GM19455 (cell line): ENCODE results near the gene GDF2.

Source experiments
- ATAC-seq: cut with Tn5 transposase; IDR thresholded peaks from one replicate; pipeline ENCODE4 v1.9.1; 2021; ENCODE audit not compliant: unreplicated experiment

GDF2 gene

DNA sequence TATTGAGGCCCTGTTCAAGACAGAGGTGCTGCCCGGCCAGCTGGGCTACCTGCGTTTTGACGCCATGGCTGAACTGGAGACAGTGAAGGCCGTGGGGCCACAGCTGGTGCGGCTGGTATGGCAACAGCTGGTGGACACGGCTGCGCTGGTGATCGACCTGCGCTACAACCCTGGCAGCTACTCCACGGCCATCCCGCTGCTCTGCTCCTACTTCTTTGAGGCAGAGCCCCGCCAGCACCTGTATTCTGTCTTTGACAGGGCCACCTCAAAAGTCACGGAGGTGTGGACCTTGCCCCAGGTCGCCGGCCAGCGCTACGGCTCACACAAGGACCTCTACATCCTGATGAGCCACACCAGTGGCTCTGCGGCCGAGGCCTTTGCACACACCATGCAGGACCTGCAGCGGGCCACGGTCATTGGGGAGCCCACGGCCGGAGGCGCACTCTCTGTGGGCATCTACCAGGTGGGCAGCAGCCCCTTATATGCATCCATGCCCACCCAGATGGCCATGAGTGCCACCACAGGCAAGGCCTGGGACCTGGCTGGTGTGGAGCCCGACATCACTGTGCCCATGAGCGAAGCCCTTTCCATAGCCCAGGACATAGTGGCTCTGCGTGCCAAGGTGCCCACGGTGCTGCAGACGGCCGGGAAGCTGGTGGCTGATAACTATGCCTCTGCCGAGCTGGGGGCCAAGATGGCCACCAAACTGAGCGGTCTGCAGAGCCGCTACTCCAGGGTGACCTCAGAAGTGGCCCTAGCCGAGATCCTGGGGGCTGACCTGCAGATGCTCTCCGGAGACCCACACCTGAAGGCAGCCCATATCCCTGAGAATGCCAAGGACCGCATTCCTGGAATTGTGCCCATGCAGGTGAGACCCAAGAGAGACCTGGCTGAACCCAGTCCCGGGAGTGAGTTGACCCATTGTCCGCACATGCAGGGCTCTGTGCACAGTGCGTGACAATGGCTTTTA is 28.7 kb downstream of the GDF2 start:
- no peak for ATAC-seq

DNA sequence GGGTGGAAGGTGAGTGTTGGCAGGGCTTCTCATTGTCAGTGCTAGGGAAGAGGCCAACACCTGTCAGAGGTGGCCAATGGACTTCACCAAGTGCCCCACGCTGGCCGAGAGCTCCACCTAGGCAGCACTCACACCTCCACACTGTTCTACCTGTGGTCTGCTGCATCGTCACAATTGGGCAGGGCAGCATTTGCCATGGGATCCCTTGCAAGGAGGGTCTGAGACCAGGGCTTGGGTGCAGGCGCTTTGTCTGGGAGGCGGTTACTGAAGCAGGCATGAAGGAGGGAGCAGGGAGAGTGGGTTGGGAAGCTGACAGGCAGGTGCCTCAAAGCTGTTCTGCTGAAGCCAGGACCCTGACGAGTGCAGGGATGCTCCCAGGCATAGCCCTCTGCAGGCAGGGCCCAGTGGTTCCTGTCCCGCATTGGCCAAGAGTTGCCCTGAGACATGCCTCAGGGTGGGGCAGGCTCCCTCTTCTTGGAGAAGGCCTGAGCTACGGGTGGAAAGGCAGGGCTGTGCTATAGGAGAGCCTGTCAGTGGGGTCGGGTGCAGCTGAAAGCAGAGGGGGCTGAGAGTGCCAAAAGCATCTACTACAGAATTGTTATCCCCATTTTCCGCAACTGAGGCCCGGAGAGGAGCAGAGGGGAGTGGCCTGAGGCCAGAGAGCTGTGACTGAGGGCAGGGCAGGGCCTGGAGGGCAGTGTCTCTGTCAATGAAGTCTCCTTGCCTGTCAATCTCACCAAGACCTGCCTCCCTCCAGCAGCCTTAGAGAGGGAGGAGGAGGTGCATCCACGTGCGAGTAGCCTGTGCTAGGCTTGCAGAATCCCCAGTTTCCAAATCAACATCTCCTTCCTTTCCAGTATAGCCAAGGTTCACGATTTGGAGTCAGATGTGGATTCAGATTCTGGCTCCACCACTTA is 29.9 kb downstream of the GDF2 start:
- ATAC-seq = no peak

DNA sequence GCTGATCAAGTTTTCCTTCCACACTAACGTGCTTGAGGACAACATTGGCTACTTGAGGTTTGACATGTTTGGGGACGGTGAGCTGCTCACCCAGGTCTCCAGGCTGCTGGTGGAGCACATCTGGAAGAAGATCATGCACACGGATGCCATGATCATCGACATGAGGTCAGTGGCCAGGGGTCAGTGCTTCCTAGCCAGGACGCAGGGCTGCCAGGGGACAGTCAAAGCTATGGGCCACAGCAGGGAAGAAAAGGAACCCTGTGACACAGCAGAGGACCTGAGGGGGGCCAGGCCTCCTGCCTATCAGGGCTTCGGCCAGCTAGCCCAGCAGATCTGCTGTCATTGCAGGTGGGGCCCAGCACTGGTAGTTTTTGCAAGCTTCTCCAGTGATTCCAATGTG is 31.1 kb downstream of the GDF2 start:
- no peak for ATAC-seq

DNA sequence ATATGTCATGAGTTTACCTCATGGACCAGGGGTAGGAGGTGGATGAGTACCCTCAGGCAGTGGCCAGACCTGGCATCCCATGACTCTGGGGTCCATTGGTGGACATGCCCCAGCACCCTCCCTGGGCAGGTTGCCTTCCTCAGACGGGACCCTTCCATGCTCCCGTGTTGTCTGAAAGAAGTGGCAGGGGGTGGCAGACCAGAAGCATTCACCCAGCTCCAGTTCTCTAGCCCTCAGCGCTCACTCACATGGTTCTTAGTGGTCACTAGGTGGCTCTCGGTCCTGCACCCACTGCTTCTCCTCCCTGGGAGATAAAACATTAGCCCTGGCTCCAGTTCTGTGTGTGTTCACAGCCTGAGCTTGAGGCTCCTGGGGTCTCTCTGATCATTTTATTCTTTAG is 31.9 kb downstream of the GDF2 start:
- ATAC-seq = no peak

DNA sequence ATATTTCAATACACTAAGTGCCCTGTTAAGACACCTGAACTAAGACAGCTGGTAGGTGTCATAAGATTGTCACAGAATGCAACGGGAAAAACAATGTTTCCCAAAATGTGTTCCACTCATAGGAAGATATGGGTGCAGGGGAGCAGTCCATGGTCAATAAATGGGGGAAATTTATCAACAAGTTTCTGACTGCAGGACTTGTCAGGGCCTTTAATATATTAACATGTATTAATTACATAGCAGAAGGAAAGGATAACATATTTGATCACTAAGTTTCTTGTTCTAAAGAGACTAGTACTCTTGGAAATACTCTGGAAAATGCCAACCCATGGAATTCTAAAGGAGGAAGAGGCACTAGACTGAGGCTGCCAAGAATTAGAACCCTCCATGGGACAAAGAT is 32.6 kb downstream of the GDF2 start:
- ATAC-seq = no peak

DNA sequence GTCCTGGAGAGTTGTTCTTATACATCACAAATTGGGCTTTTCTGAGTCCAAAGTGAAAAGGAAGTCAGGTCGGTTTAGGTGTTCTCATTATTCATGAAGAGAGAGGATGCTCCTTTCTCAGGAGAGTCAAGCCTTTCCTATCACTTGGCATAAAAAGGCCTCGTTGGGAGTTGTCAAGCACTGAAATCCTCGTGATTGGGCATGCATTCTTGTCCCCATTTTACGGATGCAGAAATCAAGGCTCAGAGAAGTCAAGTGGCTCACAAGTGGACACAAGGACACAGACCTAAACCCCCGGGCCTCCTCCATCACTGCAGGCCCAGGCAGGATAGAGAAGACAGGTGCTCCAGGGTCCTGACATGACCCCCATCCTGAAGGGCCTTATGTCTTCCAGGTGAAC is 34.5 kb downstream of the GDF2 start:
- ATAC-seq = no peak

DNA sequence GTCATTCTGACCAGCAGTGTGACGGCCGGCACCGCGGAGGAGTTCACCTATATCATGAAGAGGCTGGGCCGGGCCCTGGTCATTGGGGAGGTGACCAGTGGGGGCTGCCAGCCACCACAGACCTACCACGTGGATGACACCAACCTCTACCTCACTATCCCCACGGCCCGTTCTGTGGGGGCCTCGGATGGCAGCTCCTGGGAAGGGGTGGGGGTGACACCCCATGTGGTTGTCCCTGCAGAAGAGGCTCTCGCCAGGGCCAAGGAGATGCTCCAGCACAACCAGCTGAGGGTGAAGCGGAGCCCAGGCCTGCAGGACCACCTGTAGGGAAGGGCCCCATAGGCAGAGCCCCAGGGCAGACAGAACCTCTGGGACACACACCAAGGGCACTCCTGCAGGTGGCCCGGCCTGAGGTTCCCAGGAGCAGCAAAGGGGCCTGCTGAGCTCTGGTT is 34.9 kb downstream of the GDF2 start:
- ATAC-seq = no peak

DNA sequence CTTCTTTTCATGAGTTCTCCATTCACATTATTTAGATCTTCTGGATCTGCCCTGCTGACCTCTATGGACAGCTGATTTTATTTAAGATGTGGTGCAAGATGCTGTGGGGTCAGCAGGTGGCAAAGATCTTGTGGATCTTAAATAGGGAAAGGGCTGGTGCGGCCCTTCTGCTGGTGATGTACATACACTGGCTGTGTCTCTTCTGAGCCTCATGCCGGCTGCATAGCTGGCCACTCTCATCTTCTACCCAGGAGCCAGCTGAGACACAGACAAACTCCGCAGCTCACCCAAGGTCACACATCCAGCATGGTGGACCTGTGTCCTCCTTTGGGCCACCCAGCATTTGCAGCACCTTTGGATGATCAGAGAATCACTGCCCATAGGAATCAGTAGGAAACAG is 35.7 kb downstream of the GDF2 start:
- no peak for ATAC-seq

DNA sequence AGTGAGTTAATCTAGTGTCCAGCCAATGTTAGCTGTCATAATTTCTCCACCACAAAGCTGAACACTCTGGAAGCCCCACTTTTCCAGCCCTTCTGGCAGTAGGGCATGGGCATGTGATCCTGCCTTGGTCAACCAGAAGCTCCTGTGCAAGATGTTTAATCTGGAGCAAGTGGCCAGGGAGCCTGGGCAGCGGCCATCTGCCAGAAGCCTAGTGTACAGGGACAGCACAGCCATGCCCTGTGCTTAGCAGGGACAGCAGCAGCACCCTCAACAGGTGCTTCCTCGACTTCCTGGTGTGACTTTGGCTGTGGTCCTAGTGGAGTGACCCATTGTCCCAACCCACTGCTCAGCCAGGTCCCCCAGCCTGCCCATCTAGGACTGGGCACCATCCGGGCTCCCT is 36.2 kb downstream of the GDF2 start:
- no peak for ATAC-seq

DNA sequence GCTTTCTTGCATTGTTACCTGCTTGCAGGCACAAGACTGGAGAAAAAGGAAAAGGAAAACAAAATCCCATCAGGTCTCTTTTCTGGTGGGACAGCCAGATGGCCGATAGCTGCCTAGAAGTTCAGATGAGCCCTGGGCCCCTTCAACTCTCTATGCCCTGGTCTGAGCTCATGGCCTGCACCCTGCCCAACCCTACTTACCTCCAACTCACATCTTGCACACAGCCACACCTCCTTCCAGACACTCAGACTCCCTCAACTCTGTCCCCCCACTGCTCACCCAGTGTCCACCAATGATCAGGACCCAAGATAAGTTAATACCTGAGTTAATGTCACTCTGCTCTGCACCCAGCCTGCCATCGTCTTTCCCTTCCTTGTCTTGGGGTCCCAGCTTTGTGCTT is 36.8 kb downstream of the GDF2 start:
- ATAC-seq = no peak

DNA sequence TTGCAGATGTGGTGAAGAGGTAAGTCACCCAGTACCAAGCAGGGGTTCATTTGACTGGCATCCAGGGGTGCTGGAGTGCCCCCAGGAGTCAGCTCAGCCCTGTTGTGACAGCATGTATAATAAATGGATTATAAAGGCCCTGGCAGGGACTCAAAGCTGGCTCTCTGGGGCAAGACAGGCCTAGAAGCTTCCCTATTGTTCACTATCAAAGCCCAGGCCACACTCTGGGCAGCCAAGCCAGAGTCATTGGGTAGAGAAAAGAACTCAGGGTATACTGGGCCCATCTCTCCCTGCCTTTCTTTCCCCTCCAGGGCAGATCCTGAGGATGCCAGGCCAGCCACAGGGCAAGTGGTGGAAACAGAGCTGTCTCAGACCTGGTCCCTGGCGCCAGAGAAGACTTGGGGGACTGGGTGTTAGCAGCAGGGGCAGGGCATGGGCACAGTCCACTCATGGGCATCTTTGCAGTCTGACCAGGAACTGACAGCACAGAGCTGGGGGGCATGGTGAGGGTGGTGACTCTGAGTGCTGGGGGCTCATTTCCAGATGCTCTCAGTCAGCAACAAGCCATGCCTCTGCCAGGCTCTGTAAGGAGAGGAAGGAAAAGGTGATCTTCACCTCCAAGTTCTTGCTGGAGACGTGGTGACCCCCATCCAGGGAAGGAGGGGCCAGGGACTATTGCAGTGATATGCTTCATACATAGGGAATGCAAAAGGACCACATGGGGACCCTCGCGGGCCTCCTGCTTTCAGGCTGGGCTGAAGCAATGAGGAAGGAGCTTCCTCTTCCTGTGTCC is 37.6 kb downstream of the GDF2 start:
- ATAC-seq = no peak

DNA sequence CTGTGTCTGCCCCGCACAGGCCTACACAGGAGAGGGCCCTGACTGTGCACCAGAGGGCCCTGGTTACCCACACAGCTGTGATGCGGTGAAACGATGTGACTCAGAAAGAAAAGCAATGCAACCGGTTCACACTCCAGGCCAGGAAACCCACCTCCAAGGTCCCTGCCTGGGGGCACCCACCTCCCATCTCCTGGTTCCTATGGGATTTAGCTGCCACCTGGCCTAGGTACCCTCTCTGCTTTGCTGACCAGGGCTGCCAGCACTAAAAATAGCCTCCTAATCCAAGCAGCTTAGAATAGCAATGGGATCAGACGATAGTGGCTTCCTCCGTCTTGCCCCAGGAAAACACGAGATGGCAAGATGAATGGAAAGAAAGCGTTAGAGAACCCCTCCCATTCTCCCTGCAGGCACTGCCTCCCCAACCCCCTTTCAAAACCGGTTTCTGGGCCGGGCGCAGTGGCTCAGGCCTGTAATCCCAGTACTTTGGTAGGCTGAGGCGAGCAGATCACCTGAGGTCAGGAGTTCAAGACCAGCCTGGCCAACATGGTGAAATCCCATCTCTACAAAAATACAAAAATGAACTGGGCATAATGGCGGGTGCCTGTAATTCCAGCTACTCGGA is 38.3 kb downstream of the GDF2 start:
- ATAC-seq = no peak

DNA sequence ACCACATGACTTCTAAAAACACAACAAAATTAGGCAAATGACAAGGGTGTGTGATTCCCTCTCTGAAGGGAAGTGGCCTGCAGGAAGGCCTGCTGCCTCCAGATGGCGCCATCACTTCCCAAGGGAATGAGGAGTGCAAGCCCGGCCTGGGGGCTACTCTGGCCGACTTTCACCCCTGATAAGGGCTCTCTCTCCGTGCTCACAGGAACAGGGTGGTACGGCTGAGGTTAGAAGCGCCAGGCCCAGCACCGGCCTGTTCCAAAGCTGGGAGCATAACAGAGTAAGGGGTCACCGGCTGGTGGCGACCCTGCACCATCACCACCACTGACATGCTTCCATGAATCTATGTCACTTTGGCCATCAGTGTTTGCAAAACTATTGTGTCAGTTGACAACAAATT is 39.0 kb downstream of the GDF2 start:
- no peak for ATAC-seq

DNA sequence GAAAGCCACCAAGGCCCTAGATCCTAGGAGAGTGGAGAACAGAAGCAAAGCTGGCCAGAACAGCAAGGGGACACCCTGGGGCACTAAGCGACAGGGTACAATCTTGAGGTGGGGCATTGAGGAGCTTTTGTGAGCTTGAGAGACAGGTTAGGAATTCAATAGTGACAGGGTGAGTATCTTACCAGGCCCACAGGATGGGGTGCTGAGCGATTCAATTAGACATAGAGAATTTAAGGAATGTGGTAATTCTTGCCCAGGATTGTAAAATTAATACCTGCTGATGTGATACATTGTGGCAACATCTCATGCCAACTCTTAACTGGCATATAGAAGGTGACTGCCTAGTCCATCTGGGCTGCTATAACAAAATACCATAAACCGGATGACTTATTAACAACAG is 39.9 kb downstream of the GDF2 start:
- ATAC-seq = no peak

DNA sequence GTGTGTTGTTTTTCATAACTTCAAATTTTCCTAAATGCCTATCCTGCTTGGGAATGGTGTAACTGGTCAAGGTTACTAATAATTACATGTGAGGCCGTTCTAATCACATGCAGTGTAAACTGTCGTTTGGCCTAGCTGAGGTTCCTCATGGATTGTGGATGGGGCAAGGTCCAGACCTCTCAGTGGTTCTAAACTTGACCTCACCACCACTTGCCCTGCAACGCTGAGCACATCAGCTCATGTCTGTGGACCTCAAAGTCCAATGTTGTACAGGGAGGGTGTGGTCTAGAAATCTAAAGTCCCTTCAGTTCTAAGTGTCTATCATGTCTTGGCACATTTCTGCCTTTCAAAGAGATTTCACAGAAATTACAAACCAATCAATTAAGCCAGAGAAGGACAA is 41.5 kb downstream of the GDF2 start:
- no peak for ATAC-seq

DNA sequence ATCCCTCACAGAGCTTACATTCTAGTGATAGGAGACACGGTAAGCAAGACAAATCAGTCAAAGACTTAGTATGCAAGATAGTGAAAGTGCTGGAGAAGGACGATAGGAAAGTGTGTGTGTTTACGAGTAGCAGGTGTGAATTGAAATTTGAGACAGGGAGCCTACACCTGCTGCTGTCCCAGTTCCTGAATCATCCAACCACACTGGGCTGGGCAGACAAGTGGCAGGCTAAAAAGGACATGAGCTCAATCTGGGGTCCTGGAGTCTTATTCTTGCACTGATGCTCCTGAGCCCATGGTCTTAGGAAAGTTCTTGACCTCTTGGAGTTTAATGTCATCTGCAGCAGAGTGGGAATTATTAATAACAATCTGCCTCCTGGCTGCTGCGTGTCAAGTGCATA is 42.1 kb downstream of the GDF2 start:
- ATAC-seq = no peak

DNA sequence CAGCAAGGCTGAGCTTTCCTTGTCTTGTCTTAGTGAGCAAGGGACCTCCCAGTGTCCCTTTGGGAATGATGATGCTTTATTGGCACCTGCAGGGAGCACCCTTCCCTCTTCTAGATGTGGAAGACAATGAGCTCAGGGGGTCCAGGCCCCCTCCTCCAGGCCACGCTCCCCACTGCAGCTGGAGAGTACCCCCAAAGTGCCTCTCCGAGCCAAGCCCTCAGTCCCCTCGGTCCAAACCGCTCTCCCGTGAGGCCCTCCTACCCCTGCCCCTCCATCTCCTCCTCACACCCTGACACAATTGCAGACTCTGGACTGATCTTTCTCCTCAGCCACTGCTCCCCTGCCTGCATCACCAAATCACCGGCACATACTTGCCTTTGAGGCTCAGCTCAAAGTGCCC is 42.7 kb downstream of the GDF2 start:
- no peak for ATAC-seq

DNA sequence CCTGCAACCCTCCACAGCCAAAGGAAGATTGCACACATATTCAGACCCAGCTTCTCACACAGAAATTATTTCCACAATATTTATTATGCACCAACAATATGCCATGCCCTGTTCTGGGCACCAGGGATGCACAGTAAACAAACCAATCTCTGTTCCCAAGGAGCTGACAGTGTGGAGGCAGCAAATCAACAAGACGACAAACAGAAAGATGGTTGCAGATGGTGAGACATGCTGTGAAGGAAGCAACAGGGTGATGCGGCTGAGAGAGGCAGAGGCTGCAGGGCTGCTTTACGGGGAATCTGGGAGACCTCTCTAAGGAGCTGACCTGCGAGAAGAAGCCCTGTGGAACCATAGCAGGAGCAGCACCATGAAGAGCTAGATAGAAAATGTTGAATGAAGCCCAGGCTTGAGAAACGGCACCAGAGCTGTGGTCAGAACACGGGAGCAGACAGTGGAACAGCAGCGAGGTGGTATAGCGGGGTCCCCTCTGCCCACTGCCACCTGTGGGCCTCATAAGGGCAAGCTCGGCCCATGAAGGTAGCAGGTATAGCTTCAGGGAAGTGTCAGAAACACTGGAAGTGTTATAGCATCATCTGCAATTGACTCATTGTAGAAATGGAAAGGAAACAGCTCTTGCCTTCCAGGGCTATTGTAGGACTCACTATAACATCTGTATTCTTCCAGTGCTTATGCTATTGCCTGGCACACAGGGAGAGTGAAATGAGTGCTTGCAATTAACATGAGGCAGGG is 43.4 kb downstream of the GDF2 start:
- no peak for ATAC-seq

DNA sequence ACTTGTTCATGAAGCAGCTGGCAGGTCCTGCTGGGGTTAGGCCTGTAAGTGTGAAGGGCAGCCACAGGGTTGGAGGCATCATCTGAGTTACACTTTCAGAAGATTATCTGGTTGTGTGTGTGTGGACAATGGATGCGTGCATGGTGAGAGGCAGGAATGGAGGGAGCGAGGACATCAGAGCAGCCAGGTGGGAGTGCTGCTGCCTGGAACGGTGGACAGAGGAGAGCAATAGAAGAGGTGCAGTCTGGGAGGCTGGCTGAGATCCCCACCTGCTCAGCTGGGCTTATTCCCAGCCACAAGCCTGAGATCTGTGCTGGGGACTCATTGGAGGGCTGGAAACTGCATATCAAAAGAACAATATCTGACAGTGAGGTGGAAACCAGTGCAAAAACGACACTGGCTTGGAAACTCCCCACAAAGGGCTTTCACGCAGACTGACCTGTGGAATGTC is 44.0 kb downstream of the GDF2 start:
- no peak for ATAC-seq
